Effector CD8-positive, alpha-beta T cell (primary cell): ENCODE results near the gene KANK4.
"Not testable (repeated sequence)": the region's sequence is repeated elsewhere in the genome, so short reads cannot be mapped to it uniquely, and the experiment has no call there.

ENCODE experiments used
- DNase-seq: peaks from one replicate; lab custom pipeline; 2025; lab: John Stamatoyannopoulos, UW

The KANK4 gene

DNA sequence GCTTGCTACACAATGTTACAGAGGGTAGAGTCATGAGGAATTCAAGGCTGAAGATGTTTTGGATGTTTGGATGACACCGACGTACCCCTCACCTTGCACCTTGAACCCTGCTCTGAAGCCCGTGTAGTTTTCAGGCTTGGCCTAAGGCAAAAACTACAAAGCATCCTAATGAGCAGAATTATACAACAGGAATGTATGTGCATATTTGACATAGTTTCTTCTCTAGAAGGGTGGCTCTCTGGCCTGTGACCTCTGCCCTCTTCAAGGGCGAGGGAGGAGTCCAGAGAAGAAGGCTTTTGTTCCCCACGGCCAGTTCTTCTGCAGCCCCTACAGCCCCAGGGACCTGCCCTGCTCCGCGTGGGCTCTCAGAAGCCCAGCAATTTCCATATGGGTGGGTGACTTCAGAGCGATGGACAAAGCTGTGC lies 81.3 kb downstream of the KANK4 start:
- no peak for DNase-seq

DNA sequence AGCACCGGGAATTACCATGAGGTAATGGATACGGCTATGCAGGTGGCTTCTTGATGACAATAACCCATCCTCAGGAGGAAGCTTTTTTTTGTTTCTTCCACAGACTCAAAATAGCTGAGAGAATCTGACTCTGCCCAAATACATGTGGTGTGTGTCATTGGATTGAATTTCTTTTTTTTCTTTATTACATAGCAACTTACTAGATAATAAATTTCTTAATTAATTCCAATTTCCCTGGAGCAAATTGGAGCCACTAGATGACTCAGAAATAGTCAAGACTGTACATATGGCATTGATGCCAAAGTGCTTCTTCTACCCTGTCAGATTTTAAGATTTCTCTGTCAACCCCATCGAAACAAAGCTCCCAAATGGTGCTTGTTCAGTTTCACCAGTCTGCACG lies 81.9 kb downstream of the KANK4 start:
- DNase-seq: no peak

- no peak for DNase-seq
These were observed 83.7 kb downstream of the KANK4 start for GRCh38 chr1:62235576-62235975.

GRCh38 chr1:62234688-62235087 lies 84.5 kb downstream of the KANK4 start:
- no peak for DNase-seq

GRCh38 chr1:62233926-62234450 lies 85.2 kb downstream of the KANK4 start:
- no peak for DNase-seq

DNA sequence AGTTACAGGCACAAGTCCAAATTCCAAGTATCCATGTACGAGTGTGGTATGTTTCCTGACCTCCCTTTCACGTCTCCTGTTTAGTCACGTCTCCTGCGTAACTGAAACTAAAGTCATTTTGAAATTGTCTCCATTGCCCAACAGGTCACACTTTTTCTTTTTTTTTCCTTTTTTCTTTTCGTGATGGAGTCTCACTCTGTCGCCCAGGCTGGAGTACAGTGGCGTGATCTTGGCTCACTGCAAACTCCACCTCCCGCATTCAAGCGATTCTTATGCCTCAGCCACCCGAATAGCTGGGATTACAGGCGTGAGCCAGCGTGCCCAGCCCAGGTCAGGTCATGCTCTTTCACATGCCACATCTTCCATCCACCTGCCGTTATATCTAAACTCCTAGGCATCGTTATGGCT lies 86.4 kb downstream of the KANK4 start:
- DNase-seq: no peak

DNA sequence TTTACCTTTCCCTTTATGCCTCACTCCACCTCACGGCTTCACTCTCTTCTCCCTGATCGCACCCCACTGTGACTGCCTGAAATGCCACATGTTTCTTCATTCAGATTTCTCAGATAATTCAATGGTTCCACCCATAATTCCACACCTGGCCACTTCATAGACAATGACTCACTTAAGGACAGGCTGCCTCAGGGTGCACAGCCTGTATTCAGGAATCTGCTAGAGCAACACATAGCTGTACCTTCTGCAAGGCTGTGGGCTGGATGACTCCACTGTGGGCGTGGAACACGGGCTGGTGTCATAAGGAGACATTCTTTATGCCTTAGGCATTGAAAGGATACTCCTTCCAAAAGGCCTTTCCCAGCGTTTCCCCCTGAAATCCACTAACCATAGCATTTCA lies 88.5 kb downstream of the KANK4 start:
- DNase-seq: no peak

DNA sequence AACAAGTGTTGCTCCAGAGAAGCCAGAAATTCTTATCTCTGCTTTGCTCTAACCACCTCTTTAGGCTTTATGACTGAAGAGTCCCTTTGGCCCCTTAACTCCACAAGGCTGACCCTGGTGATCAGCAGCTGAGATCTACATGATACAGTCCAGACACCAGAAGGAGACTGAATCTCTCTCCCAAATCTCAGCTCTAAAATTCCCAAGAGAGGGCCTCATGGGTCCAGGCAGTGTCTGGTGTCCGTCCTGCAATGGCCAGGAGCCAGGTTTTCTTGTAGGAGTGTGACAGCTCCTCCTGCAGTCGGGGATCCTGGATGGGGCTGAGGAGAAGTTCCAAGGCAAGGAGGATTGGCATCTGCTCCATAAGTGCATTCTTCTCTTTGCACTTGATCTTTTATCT lies 89.3 kb downstream of the KANK4 start:
- no peak for DNase-seq

- no peak for DNase-seq
These were observed 89.8 kb downstream of the KANK4 start for GRCh38 chr1:62229468-62229867.

DNA sequence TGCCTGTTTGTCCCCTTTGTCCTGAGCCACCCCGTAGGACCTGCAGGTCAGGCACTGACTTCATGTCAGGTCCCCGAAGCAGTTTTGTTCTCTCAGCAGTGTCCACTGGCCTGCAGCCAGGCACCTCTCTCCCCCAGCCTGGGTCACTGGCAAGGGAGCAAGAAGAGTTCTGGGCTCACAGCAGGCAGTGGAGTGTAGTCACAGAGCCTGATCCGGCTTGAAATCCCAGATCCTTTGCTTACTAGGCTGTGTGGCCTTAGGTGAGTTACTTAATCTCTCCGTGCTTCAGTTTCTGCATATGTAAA lies 90.4 kb downstream of the KANK4 start:
- no peak for DNase-seq

DNA sequence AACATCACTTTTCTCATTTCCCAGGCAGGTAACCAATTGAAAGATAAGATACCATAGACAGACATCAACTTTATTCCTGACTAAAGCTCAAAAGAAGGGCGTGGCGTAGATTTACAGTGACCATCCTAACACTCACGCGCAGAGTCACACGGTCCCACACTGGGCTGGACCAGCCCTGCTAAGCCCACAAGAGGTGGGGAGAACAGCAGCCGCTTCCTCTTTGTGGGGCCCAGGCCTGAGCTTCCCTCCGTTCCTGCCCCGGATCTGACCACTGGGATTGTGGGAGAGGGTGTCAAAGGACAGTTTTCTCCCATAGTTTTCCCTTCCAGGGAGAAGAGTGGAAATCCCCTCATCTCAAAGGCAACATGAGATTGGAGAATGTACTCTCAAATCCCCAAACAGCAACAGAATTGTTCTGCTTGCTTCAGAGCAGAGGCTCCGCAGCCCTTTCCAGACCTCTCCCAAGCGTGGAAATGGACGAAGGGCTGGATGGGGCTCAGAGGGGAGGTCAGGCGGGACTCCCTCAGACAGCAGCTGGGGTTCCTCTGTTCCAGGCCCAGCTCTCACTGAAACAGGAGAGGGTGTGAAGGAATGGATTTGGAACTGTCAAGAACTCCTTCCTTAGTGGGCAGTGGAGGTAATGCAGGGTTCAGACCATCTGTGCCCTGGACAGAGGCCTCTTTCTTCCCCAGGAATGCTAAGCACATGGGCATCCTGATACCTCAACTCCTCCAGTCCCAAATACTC lies 90.9 kb downstream of the KANK4 start:
- DNase-seq: no peak

- DNase-seq: no peak
These were observed 91.7 kb downstream of the KANK4 start for GRCh38 chr1:62227496-62227895.

- no peak for DNase-seq
These were observed 95.1 kb downstream of the KANK4 start for GRCh38 chr1:62224182-62224581.

DNA sequence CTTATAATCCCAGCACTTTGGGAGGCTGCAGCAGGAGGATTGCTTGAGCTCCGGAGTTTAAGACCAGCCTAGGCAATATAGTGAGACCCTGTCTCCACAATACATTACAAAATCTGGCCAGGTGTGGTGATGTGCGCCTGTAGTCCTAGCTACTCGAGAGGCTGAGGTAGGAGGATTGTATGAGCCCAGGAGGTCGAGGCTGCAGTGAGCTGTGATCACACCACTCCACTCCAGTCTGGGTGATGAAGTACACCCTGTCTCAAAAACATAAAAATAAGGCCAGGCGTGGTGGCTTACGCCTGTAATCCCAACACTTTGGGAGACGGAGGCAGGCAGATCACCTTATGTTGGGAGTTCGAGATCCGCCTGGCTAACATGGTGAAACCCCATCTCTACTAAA lies 96.9 kb downstream of the KANK4 start:
- DNase-seq: no peak

- DNase-seq: no peak
These were observed 98.1 kb downstream of the KANK4 start for GRCh38 chr1:62221171-62221570.

- not testable (repeated sequence) for DNase-seq
These were observed 98.8 kb downstream of the KANK4 start for GRCh38 chr1:62220456-62220855.

- no peak for DNase-seq
These were observed 100.6 kb downstream of the KANK4 start for GRCh38 chr1:62218604-62219003.

GRCh38 chr1:62213075-62213914 lies 105.9 kb downstream of the KANK4 start:
- DNase-seq: no peak

DNA sequence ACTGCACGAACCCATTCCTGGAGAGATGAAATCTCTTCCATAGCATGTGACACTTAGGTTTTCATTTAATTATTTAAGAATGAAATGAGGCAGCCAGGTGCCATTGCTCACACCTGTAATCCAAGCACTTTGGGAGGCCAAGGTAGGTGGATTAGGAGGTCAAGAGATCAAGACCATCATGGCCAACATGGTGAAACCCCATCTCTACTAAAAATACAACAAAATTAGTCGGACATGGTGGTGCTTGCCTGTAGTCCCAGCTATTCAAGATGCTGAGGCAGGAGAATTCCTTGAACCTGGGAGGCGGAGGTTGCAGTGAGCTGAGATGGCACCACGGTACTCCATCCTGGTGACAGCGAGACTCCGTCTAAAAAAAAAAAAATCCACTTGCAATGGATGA lies 106.8 kb downstream of the KANK4 start:
- DNase-seq: no peak

- no peak for DNase-seq
These were observed 108.3 kb downstream of the KANK4 start for GRCh38 chr1:62210960-62211359.

DNA sequence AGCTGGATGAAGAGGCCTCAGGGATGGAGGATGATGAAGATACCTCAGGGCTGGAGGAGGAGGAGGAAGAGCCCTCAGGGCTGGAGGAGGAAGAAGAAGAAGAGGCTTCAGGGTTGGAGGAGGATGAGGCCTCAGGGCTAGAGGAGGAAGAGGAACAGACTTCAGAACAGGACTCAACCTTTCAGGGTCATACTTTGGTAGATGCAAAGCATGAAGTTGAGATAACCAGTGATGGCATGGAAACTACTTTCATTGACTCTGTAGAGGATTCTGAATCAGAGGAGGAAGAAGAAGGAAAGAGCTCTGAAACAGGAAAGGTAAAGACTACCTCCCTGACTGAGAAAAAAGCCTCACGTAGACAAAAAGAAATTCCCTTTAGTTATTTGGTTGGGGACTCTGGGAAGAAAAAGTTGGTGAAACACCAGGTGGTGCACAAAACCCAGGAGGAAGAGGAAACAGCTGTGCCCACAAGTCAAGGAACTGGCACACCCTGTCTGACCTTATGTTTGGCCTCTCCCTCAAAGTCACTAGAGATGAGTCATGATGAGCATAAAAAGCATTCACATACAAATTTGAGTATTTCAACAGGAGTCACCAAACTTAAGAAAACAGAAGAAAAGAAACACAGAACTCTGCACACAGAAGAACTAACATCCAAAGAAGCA lies 109.2 kb downstream of the KANK4 start:
- no peak for DNase-seq

DNA sequence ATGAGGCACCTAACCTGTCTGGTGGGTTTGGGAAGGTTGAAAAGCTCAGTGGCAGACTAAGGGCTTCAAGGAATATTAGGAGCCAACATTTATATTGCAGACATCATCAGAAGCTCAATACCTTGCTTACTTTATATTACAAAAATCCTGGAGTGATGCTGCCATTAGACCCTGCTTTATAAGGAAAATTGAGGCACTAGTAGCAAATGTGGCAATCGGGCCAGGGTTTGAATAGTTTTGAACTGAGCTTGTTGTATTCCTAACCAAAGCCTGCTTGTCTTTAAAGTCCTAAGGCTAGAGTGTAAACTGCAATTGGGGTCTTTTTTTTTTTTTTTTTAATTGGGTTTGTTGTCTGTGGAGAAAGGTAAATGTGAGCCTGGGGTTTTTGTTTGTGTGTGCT lies 110.3 kb downstream of the KANK4 start:
- no peak for DNase-seq

GRCh38 chr1:62208087-62208486 lies 111.1 kb downstream of the KANK4 start:
- no peak for DNase-seq
